Heart right ventricle (tissue), 16 donors: ENCODE measurements around the gene SYCE3. TPM values are rescaled to one million over a fixed set of nuclear protein-coding genes. Genes with fewer than 3 reads are reported as not detected.

ENCODE experiments used
- ATAC-seq, 8 donors: fragments of 200-7000 bp; cut with Tn5 transposase; one replicate each; pipeline ENCODE4 v1.9.1; 2020; ENCODE audit warnings: mild to moderate bottlenecking in 8 of 8, moderate library complexity in 8 of 8, moderate number of reproducible peaks in 1 of 8
- DNase-seq, 2 donors: peaks; one replicate each; pipeline ENCODE4 v3.0.0-alpha.2; 2020
- H3K27ac ChIP-seq, 10 donors: fragments of 200-600 bp; sonication (generic) in 2 of 10; one replicate each; pipeline versions ENCODE4 v1.5.0 to v1.8.0; 2020 to 2022; ENCODE audit warnings: mild to moderate bottlenecking in 3 of 10
- H3K27me3 ChIP-seq, 7 donors: fragments of 200-600 bp; one replicate each; pipeline ENCODE4 v1.8.0; 2021 to 2022; ENCODE audit warnings: mild to moderate bottlenecking in 2 of 7
- H3K36me3 ChIP-seq, 9 donors: fragments of 200-600 bp; sonication (generic) in 1 of 9; one replicate each; pipeline versions ENCODE4 v1.5.0 to v1.8.0; 2020 to 2022; ENCODE audit warnings: mild to moderate bottlenecking in 2 of 9
- H3K4me1 ChIP-seq, 9 donors: fragments of 200-600 bp; sonication (generic) in 1 of 9; one replicate each; pipeline versions ENCODE4 v1.5.0 to v1.8.0; 2020 to 2022; ENCODE audit warnings: mild to moderate bottlenecking in 4 of 9
- H3K4me3 ChIP-seq, 10 donors: fragments of 200-600 bp; sonication (generic) in 2 of 10; one replicate each; pipeline versions ENCODE4 v1.5.0 to v1.8.0; 2020 to 2022; ENCODE audit warnings: mild to moderate bottlenecking in 7 of 10, moderate library complexity in 2 of 10
- H3K9me3 ChIP-seq, 11 donors: fragments of 200-600 bp in 10 of 11; sonication (generic) in 2 of 11; one replicate each; pipeline versions ENCODE4 v1.5.0 to v1.8.0; 2013 to 2022; ENCODE audit warnings: mild to moderate bottlenecking in 2 of 11, control low read depth in 1 of 11, moderate library complexity in 1 of 11
- WGBS, 2 donors: extraction: QIAGEN DNeasy Blood & Tissue Kit; methylation state at CpG; one replicate each; pipeline ENCODE4 v1.1.7; 2013; ENCODE audit warnings: inconsistent platforms in 1 of 2; 5-methylcytosine and 5-hydroxymethylcytosine counted together
- intact Hi-C, 10 donors: fragments of 100-400 bp; cut with DNase I; formaldehyde crosslinking; loops; one replicate each; pipeline versions ENCODE4 v1.11.1 to v1.14.2; 2022
- polyA plus RNA-seq, 2 donors: library from polyadenylated mRNA; stranded (reverse); fragments of 200-250 nt; gene quantifications; one replicate each; pipeline ENCODE4 v1.2.3, GENCODE V29; 2013
- total RNA-seq, 10 donors: library from RNA; stranded (reverse); fragmentation: NEBNext Ultra II Directional in 3 of 10; extraction: Animal tissue kit (Norgen Biotek cat#: 25700) in 3 of 10; gene quantifications; one replicate each; pipeline versions ENCODE4 v1.2.1 to v1.2.4, GENCODE V29; 2021 to 2023
- TF ChIP-seq, protein P1 (sequence below), 9 donors: fragments of 200-600 bp; sonication (generic) in 2 of 9; IDR thresholded peaks; one replicate each; pipeline versions ENCODE4 v1.5.0 to v1.8.0; 2021 to 2022; ENCODE audit warnings: antibody characterized with exemption in 9 of 9, mild to moderate bottlenecking in 5 of 9, moderate library complexity in 1 of 9
- donor health status: Arrhythmogenic right ventricular cardiomyopathy.
- donor health status: ischemic (EF 13 %, LVEDD 7.1; RV severe dilation, severe dysfunction).
- donor health status: healthy with polysubstance abuse.
- donor health status: DM: no; HTN: yes; CAD: no.
- donor health status: DM: no; HTN: no; CAD: no.
- donor health status: ischemic (EF 25% LVEDD 6.9; RV normal size, moderate dysfunction).
- donor health status: ischemic (EF 25% LVEDD 5.7; RV mildly dilated, moderate dysfunction).
- donor health status: healthy.
- donor health status: DM: yes; HTN: yes; CAD: no.
- donor health status: Ischemic cardiomyopathy.
- donor health status: ischemic (EF 35%, LVEDD 5.7; RV mildly dilated, moderate dysfunction).
- donor health status: nonischemic (EF 11% LVEDD 7.7; RV severe dilation, severe dysfunction).
- donor health status: DM: yes; HTN: yes; CAD: no.
- donor health status: PGD.
- donor health status: ischemic (EF 29% LVEDD 5.4; RV normal size, mild dysfunction).
- donor health status: nonischemic (EF 23%, LVEDD 6.1; RV moderate dilation, normal function).

Gene SYCE3
- total and polyA plus RNA-seq, 12 donors = 0.74 to 0.90 TPM; not detected in 10

- Histone ChIP-seq H3K27me3 (no peaks in the 10 kb centered on the region), H3K9me3 (no peaks in the 10 kb centered on the region), H3K4me1 (peaks cover 13 to 31% (median 25%) of the 10 kb centered on the region in 9 donors), H3K27ac (no peak overlapping the region), H3K4me3 (no peak overlapping the region), H3K36me3 (peaks cover 3 to 42% (median 18%) of the 10 kb centered on the region in 9 donors)
- ATAC-seq (no peak), DNase-seq (no peak)
- intact Hi-C loops = loop anchor here in 4 of 10 donors (10.0 kb wide), 1 partner anchor 260 kb away; the partner anchor contains the start of gene TUBGCP6 (in 4 of the 4)
- WGBS, 2 donors = 95 to 96% methylated on average over 41 to 44 of the region's 44 CpGs
- TF ChIP-seq, protein P1, sequence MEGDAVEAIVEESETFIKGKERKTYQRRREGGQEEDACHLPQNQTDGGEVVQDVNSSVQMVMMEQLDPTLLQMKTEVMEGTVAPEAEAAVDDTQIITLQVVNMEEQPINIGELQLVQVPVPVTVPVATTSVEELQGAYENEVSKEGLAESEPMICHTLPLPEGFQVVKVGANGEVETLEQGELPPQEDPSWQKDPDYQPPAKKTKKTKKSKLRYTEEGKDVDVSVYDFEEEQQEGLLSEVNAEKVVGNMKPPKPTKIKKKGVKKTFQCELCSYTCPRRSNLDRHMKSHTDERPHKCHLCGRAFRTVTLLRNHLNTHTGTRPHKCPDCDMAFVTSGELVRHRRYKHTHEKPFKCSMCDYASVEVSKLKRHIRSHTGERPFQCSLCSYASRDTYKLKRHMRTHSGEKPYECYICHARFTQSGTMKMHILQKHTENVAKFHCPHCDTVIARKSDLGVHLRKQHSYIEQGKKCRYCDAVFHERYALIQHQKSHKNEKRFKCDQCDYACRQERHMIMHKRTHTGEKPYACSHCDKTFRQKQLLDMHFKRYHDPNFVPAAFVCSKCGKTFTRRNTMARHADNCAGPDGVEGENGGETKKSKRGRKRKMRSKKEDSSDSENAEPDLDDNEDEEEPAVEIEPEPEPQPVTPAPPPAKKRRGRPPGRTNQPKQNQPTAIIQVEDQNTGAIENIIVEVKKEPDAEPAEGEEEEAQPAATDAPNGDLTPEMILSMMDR (IDR thresholded peaks at IDR 0.05) = no peak
Measured at GRCh38 chr22:50504369-50505211, 58.1 kb downstream of the SYCE3 start.

GRCh38 chr22:50503475-50504145 is 59.1 kb downstream of the SYCE3 start:
- Histone ChIP-seq H3K4me1 (peaks cover 9 to 23% (median 17%) of the 10 kb centered on the region in 9 donors), H3K4me3 (no peak overlapping the region), H3K27ac (no peak overlapping the region), H3K9me3 (no peaks in the 10 kb centered on the region), H3K27me3 (no peaks in the 10 kb centered on the region), H3K36me3 (peaks cover 3 to 42% (median 18%) of the 10 kb centered on the region in 9 donors)
- intact Hi-C loops = loop anchor here in 4 of 10 donors (10.0 kb wide), 1 partner anchor 259 kb away; the partner anchor contains the start of gene TUBGCP6 (in 4 of the 4)
- TF ChIP-seq, protein P1 (IDR thresholded peaks at IDR 0.05) = peak in 1 of 9 donors; percentile 7
- no peak for ATAC-seq
- WGBS, 2 donors = 87 to 91% methylated on average over 22 to 25 of the region's 26 CpGs
- no peak for DNase-seq

- DNase-seq = no peak
- Histone ChIP-seq H3K4me3 (no peak overlapping the region), H3K4me1 (peaks cover 9 to 24% (median 14%) of the 10 kb centered on the region in 9 donors), H3K36me3 (peaks cover 3 to 42% (median 18%) of the 10 kb centered on the region in 9 donors), H3K9me3 (no peaks in the 10 kb centered on the region), H3K27me3 (peaks cover 0 to 2% (median 0%) of the 10 kb centered on the region in 7 donors), H3K27ac (no peak overlapping the region)
- ATAC-seq = no peak
- TF ChIP-seq, protein P1 (IDR thresholded peaks at IDR 0.05) = no peak
- intact Hi-C loops = loop anchor here in 4 of 10 donors (10.0 kb wide), 1 partner anchor 258 kb away; the partner anchor contains the start of gene TUBGCP6 (in 4 of the 4)
- WGBS, 2 donors = 88 to 90% methylated on average over 24 of the region's 24 CpGs
Measured at GRCh38 chr22:50502628-50503474, 59.9 kb downstream of the SYCE3 start.
